NCI-H2107 treated with DMSO at 0.1 percent for 48 hours (cell line): Measurements from ENCODE around the gene MFAP5.
A peak's percentile ranks its signal among the peaks of the same experiment; 100 is the strongest.

Source experiments
- DNase-seq: peaks from one replicate; lab custom pipeline; 2025; ENCODE audit not compliant: unreplicated experiment; lab: John Stamatoyannopoulos, UW

The MFAP5 gene

GRCh38 chr12:8662593-8662992 is at the start of gene MFAP5:
Gene MFAP5, minus strand, starts transcription at chr12:8662826. Its CDS starts 722 bp downstream, at chr12:8662104.
- DNase-seq: no peak

GRCh38 chr12:8709124-8709830 is 46.7 kb upstream of the MFAP5 start:
- peak; percentile 71 for DNase-seq

- no peak for DNase-seq
These were observed 39.5 kb upstream of the MFAP5 start for GRCh38 chr12:8702159-8702558.

GRCh38 chr12:8701046-8701660 is 38.5 kb upstream of the MFAP5 start:
- DNase-seq: no peak

GRCh38 chr12:8699714-8700113 is 37.1 kb upstream of the MFAP5 start:
- DNase-seq: no peak

- no peak for DNase-seq
These were observed 36.3 kb upstream of the MFAP5 start for GRCh38 chr12:8698879-8699278.

GRCh38 chr12:8698132-8698851 is 35.7 kb upstream of the MFAP5 start:
- peak; percentile 15 for DNase-seq

DNA sequence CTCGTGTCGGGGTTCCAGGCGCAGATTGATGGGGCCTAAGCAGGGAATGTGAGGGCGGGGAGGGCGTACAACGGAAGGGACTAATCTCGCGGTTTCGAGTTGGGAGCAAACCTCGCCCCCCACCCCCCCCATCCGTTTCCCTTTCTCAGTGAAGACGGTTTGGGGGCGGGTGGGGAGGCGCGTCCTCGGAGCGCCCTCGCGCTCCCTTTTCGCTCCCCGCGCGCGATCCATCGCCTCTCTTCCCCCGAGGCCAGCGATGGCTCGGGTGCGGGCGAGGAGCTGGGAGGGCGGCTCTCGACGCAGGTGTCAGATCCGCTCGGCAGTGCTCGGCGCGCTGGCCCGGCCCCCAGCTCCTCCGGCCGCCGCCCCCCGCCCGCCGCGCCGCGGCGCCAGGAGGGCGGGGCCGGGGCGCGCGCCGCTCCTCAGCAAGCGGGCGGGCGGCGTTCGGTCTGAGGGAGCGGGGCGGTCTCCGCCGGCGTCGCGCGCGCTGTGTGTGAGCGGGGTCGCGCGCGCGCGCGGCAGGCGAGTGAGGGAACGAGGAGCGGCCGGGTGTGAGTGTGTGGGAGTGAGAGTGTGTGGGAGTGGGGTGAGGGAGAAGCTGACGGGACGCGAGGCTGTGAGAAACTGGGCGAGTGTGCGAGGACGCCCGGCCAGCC is 35.0 kb upstream of the MFAP5 start, which contains the start of gene RIMKLB:
Gene RIMKLB (plus strand): TSS at position 516 of the 656 bp plus-strand sequence. CDS start 15,876 bp downstream, outside the sequence.
- peak; percentile 34 for DNase-seq

DNA sequence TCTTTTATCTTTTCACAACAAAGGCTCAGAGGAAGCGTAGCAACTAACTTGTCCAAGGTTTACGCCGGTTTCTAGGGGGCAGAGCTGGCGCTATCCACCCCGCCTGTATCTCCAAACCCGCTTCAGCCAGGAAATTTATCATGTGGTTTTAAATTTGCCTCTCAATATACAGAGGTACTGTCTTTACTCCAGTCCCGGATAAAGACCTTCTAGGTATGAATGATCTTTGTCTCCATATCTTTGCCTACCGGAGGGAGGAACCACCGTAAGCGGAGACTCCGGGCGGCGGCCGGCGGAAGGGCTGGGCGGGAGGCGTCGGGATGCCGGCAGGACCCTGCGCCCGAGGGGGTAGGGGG is 34.5 kb upstream of the MFAP5 start:
- peak; percentile 34 for DNase-seq

DNA sequence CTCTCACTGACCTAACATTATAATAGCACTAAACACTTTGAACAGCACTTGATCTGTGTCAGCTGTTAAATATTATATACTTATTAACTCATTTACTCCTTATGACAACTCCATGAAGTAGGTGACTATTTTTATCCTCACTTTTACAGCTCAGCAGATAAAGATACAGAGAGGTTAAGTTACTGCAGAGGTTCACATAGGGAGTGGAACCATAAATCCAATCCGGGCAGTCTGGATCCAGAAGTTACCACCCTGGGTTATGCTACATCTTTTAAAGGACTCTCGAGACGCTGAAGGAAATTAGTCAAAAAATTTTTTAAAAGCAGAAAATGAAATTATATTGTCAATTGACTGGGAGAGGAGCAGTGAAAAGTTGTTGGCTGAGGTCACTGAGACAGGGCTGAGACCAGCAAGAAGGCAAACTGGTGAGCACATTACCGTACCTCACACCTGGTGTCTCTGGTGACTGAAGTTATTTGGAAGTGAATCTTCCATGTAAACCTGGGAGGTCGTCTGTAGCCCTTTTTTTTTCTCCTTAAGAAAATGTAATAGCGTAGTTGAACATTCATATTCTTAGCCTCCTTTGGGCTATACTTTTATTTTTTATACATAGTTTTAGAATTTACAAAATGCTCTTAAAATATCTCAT is 33.9 kb upstream of the MFAP5 start:
- no peak for DNase-seq

DNA sequence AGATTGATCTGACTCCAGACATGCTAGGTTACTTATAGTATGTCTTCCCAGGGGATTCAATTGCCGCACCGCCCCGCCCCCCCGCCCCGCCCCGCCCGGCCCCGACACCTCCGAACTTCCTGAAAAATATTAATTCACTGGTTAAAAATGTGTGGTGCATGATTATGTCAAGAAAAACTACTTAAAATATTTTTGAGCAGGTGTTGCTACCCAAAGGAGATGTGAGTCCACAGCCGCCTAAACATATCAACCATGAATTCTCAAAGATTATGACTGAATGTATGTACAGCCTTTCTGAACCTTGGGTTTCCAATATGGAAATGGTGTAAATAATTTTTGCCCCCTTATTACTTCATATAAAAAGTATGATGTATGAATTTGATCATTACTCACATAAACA is 32.5 kb upstream of the MFAP5 start:
- no peak for DNase-seq

DNA sequence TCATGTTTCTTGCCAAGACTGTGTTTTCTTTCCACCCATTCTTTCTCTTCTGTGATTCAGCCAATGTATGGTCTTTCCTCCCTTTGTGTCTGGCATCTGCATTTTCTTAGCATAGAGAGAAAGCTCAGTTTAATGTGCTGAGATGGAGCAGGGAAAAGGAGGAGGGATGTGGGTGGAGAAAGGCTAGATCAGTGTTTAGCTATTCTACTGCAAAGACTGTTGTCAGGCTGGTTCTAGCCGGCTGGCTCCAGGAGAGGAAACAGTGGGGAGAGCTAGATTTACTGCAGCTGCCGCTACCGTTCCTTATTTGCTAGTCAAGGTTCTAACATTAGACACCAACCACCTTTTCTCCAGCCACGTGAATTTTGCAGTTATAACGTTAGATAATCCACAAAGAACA is 29.9 kb upstream of the MFAP5 start:
- peak; percentile 94 for DNase-seq

GRCh38 chr12:8689681-8690080 is 27.1 kb upstream of the MFAP5 start:
- DNase-seq: no peak

DNA sequence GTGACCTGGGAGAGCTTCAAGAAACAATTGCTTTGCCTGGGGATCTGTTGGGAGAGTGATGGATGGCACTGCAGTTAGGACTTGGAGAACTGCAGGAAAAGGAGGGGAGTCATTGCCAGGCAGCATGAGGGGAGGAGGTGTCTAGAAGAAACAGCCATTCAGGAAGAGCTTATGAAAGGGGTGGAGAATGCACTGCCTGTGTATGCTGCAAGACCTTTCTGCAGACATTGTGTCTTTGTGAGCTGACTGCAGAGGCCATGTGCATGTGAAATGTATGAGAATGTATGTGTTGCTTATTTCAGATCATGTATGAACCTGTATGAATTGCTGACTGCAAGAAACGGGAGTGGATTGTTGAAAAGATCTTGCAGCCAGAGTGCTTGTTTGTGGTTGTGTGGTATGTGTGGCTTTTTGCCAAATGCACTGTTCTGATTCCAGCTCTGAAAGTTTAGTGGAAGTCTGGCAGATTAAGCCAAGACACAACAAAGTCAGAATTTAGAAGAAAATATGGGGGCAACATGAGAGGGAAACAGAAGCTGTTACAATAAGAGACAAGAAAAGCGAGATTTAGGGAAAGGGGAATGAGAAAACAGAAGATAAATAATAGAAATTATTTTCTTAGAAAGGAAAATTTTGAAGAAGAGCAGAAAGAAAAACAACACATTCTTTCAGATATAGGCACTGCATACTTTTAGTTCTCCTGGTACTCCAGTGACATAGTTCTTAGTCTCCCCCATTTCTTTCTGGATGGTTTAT is 25.4 kb upstream of the MFAP5 start:
- DNase-seq: peak; percentile 83

DNA sequence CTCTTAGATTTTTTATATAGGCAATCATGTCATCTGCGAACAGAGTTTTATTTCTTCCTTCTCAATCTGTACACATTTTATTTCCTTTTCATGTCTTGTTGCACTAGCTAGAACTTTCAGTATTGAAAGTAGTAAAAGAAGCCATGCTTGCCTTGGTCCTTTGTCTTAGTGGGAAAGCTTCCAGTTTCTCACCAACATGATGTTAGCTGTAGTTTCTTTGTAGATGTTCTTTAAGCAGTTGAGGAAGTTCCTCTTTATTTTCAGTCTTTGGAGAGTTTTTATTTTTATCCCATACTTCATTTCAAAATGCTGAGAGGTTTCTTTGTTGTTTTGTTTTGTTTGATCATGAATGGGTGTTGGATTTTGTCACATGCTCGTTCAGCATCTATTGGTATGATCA is 22.4 kb upstream of the MFAP5 start:
- DNase-seq: no peak

- peak; percentile 52 for DNase-seq
These were observed 18.7 kb upstream of the MFAP5 start for GRCh38 chr12:8681129-8681884.

GRCh38 chr12:8680533-8680932 is 17.9 kb upstream of the MFAP5 start:
- no peak for DNase-seq

DNA sequence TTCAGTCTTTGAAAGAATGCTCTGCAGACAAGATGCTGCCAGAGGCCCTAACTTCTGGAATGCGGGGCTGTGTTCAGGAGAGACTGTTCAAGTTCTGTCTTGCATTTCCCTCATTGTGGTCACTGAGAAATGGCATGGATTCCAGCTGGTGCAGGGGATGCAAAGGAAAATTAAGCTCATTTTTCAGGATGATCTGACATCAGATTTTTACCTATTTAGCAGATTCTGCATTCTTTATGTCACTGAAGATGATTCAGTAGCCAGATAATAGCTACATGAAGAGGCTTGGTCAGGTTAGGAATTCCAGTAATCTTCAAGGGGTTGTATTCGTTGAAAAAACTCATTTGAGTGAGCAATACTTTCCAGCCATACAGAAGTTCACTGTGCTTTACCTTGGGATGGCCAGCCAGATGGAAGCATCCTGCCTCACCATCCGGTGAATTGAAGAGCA is 16.1 kb upstream of the MFAP5 start:
- no peak for DNase-seq

DNA sequence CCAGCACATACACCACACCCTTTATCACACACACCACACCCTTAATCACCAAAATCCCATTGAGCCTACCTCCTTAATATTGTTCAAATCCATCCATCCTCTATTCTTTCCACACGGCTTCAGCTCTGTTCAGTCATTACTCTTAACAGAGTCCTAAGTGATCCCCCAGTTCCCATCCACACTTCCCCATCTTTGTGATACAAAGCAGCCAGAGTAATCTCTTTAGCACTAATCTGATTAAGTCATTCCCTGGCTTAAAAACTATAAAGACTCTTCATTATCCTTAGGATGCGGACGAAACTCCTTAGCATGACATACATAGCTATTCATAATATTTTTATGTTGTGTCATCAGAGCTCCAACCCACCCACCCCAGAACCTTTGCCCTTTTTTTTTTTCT is 14.7 kb upstream of the MFAP5 start:
- no peak for DNase-seq

DNA sequence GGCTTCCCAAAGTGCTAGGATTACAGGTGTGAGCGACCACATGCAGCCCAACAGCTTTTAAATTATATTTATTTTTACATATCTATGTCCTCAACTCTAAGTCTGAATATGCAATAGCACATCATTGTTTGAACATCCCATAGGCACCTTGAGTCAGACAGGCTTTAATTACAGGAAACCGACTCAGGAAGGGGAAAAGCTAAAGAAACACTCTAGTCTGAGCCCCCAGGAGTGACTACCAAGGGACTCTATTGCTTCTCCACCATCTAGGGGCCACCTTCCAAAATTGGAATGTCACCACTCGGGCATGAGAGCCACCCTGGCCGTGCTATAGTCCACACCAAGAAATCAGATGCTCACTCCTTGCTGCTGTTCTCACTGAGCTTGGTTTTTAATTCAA is 14.0 kb upstream of the MFAP5 start:
- DNase-seq: no peak
